Stimulated activated CD8-positive, alpha-beta memory T cell treated with anti-CD3 and anti-CD28 coated beads, Interleukin-12 subunit alpha, Interleukin-12 subunit beta, amount 100 ng/mL, for 24 hours (primary cell): ENCODE data around the gene RIMS1.
"Not testable (repeated sequence)": the region's sequence is repeated elsewhere in the genome, so short reads cannot be mapped to it uniquely, and the experiment has no call there.

Experiments
- DNase-seq: peaks from one replicate; pipeline ENCODE4 v3.0.0-alpha.2; 2020; ENCODE audit errors: extremely low read depth

The RIMS1 gene

GRCh38 chr6:71977884-71978283 is 91.5 kb downstream of the RIMS1 start:
- DNase-seq = no peak

GRCh38 chr6:71979911-71980310 is 93.6 kb downstream of the RIMS1 start:
- no peak for DNase-seq

- no peak for DNase-seq
Observed at GRCh38 chr6:71982389-71982788, 96.0 kb downstream of the RIMS1 start.

- DNase-seq = no peak
Observed at GRCh38 chr6:71983131-71983530, 96.8 kb downstream of the RIMS1 start.

GRCh38 chr6:71994705-71995271 is 108.4 kb downstream of the RIMS1 start:
- no peak for DNase-seq

GRCh38 chr6:71997341-71997740 is 111.0 kb downstream of the RIMS1 start:
- DNase-seq = no peak

- no peak for DNase-seq
Observed at GRCh38 chr6:72002415-72002814, 116.1 kb downstream of the RIMS1 start.

GRCh38 chr6:72006591-72006990 is 120.2 kb downstream of the RIMS1 start:
- not testable (repeated sequence) for DNase-seq

- no peak for DNase-seq
Observed at GRCh38 chr6:72022830-72023229, 136.5 kb downstream of the RIMS1 start.

- DNase-seq = no peak
Observed at GRCh38 chr6:72031471-72031870, 145.1 kb downstream of the RIMS1 start.

GRCh38 chr6:72032086-72032485 is 145.7 kb downstream of the RIMS1 start:
- no peak for DNase-seq

- DNase-seq = no peak
Observed at GRCh38 chr6:72035486-72035885, 149.1 kb downstream of the RIMS1 start.

GRCh38 chr6:72035966-72036365 is 149.6 kb downstream of the RIMS1 start:
- DNase-seq = no peak

GRCh38 chr6:72037006-72037405 is 150.7 kb downstream of the RIMS1 start:
- no peak for DNase-seq

- no peak for DNase-seq
Observed at GRCh38 chr6:72040111-72040510, 153.8 kb downstream of the RIMS1 start.

- DNase-seq = no peak
Observed at GRCh38 chr6:72042088-72042487, 155.7 kb downstream of the RIMS1 start.

GRCh38 chr6:72048080-72048479 is 161.7 kb downstream of the RIMS1 start:
- DNase-seq = no peak

- no peak for DNase-seq
Observed at GRCh38 chr6:72049376-72049775, 163.0 kb downstream of the RIMS1 start.

GRCh38 chr6:72061286-72061685 is 174.9 kb downstream of the RIMS1 start:
- DNase-seq = no peak

GRCh38 chr6:72064399-72064975 is 178.1 kb downstream of the RIMS1 start:
- no peak for DNase-seq

GRCh38 chr6:72078096-72078495 is 191.7 kb downstream of the RIMS1 start:
- DNase-seq = no peak

- no peak for DNase-seq
Observed at GRCh38 chr6:72080260-72080941, 194.1 kb downstream of the RIMS1 start.

- DNase-seq = no peak
Observed at GRCh38 chr6:72081871-72082270, 195.5 kb downstream of the RIMS1 start.
